ENCODE data around the gene ZNF280D. TPM values are rescaled to one million over a fixed set of nuclear protein-coding genes. Genes with fewer than 3 reads are reported as not detected.

ZNF280D gene
- total RNA-seq, 2 donors from 2014 or later, result 21.2 to 22.1 TPM

DNA sequence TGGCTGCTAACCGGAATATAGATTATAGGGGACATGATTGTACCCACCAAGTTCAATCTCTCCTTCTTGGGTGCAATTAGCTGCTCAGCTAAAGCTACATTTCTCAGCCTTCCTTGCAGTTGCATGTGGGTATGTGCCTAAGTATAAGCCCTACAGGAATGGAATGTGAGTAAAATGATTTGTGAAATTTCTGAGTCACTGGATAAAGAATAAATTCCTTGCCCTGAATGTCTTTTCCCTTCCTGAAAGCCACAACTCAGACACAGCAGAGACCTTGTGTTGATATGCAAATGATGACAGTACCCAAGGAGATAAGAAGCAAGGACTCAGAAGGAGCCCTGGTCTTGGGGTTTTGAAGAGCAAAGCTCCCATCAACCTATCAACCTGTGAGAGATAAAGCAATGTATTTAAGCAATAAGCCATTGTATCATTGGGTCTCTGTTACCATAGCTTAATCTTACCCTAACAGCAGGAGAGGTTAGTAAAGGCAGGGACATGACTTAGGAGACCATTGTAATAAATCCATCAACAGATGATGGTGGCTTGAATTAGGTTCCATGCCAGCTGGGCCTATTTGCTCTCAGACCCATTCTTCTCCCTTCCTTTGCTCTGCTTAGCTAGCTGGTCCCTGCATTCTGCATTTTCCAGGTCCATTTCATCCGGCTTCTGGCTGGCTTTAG is 25.6 kb upstream of the ZNF280D start:
- intact Hi-C loops (cut with DNase I), result no loop called here
- ATAC-seq (no peak), DNase-seq (no peak)

DNA sequence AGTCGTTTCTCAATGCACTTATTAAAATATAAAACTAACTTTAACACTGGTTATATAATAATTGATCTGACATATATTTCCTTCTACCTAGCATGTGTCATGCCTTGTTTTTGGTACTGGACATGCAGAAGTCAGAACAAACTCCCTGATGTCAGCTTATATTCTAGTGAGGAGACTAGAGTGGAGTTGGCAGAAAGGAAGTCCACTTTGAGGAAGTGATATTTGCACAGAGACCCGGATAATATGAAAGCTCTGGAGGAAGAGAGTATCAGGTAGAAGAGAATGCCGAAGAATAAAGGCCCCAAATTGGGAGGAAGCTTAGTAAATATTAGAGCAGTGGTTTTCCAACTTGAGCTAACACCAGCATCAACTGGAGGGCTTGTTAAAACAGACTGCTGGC is 24.6 kb upstream of the ZNF280D start:
- DNase-seq (no peak), ATAC-seq (peak in 1 of 2 donors; percentile 38)
- intact Hi-C loops (cut with DNase I), result no loop called here

DNA sequence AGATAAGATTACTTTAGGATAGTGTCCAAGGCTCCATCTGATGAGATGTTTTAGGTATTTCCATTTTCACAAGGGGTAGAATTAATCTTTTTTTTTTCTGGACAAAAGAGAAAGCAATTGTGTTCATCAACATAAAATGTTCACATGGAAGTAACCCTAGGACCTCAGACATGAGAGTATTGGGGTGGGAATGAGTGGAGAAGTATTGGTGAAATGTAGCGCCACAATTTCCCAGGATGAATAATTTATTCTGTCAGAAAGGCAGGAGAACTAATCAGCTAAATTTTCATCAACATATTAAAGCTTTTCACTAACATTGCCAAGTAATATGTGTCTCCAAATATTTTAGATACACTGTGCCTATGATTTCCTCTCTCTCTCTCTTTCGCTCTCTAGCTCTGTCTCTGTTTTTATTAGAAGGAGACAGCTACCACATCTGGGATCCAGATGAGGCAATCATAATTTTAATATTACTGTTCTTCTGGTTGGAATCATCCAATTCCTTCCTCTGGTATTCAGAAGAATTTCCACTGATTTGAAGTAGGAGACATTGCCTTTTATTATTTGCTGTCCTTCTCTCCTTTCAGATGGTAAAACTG is 21.6 kb upstream of the ZNF280D start:
- intact Hi-C loops (cut with DNase I), result no loop called here
- ATAC-seq, result no peak
- no peak for DNase-seq

DNA sequence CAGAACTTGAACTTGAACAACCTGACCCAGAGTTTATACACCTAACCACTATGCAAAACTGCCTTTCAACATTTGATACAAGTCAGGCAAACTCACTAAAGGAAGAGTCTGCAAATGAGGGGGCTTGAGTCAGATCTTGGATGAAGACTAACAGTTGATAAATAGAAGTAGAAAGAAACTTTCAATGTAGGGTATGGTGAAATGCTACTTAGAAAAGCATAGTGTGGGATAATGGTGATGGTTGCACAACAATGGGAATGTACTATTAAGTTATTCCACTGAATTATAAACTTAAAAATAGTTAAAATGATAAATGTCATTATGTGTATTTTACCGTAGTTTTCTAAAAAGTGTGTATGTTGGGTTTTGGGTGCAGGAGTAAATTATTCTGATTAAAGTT is 19.7 kb upstream of the ZNF280D start:
- ATAC-seq, result no peak

DNA sequence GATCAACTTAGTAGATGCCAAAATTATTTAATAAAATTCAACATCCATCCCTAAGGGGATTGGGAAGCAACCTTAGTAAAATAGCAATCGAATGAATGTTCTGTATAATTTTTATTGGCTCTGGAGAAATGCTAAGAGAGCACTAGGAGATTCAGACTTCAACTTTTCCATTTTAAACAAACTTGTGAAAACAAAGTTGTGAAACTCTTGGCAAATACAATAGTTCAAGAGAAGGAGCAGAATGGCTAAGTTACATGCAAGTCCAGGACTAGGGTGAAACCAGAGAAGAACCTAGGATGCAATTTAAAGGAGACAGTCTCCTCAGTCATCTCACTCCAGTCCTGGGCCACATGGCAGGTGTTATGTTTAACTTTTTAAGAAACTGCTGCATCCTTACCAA is 16.7 kb upstream of the ZNF280D start:
- DNase-seq (no peak), ATAC-seq (peak in 1 of 2 donors; percentile 44)
- intact Hi-C loops (cut with DNase I), result no loop called here

More for the DNA sequence above, 19.7 kb upstream of the ZNF280D start:
- intact Hi-C loops (cut with DNase I), result no loop called here
- DNase-seq, result no peak

DNA sequence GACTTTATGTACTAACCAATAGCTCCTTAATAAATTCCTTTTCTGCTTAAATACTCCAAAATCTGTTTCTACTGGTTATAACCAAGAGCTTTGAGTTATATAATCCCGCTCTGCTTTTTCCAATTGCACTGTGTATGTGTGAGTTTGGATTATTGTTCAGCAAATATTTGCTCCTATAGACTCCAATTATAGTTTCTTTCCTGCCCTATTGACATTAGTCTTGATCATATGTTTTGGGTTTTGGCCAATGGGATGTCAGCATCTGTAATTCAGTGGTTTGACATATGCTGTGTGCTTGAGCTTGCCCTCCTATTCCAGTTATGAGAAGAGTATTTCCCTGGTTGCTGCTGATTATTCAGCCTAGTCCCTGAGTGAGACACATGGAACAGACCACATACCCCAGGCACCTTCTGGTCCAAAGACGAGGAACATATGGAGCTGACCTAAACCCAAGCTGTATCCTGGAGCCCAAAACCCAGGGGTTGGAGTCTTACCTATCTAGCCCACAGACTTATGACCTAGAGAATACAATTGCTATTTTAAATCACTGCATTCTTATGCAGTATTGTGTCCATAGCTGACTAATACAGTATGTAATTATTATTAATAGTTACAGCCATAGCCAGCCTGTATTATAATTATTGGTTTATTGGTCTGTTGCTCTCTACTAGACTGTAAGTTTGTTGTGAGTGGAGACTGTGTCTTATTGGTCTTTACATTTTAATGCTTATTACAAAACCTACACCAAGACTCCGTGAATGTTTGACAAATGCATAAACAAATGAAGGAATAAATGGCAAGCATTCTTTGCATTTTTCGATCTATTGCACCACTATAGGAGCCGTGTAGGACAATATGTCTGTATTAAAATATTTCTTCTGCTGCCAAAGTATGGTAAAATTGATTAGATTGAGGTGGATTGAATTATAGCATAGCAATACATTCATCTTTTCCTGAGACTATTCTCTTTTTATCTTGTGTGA is 11.7 kb upstream of the ZNF280D start:
- no peak for DNase-seq
- no peak for ATAC-seq
- intact Hi-C loops (cut with DNase I), result no loop called here

DNA sequence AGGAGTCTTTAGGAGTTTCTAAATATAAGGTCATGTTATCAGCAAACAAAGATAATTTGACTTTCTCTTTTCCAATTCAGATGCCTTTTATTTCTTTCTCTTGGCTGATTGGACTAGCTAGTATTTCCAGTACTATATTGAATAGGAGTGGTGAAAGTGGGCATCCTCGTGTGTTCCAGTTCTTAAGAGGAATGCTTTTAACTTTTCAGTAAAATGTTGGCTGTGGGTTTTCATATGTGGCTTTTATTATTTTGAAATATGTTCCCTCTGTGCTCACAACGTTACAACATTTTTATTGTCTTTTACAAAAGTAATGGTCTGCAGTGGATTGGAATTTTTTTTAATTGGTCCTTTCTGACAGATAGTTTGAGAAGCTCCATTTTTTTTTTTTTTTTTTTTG is 8.2 kb upstream of the ZNF280D start:
- intact Hi-C loops (cut with DNase I), result no loop called here
- no peak for ATAC-seq
- DNase-seq, result no peak

DNA sequence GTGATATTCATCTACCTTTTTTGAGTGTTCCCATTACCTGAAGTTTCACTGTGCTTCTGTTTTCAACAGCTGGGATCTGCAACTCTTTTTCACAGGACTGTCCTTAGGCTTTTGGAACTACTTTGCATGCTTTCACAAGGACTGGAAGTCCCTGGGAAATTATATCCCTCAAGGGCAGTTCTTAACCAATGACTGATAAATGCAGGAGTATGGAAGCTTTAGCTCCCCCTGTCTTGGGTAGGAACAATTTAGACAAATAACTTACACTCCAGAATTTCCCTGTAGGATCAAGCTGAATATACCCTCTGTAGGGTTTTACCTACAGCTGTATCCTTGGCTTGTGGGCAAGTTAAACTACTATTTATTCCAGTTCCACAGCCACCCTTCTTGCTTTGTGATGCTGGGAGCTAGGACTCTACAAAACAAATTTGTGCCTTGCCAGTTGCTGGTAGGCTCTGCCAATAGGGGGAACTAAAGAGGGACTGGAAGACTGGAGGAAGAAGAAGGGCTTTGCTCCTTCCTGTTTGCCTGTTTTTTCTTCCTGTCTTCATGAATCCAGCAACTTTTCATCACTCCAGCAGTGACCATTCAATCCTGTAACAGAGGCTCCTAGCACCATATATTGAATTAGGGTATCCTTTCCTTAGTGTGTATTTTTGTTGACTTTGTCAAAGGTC is 6.8 kb upstream of the ZNF280D start:
- intact Hi-C loops (cut with DNase I), result no loop called here
- ATAC-seq (no peak), DNase-seq (no peak)

DNA sequence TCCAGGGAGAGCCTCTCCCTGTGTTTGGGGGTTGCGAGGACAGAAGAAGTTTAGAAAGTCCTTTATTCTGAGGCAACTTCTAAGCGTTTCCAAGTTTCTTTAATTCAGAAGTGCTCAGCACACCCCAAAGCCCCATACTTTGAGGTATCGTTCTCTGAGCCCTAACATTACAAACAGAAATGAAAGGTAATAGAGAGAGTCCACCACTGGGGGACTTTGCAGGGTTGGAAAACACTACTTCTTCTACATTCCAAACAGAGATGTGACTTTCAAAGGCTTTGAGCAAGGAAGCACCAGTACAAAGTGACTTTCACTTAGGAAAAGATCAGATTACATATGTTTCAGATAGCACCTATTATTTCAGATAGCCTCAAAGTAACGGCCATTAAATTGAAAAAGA is 6.2 kb upstream of the ZNF280D start:
- no peak for ATAC-seq
- no peak for DNase-seq
- intact Hi-C loops (cut with DNase I), result no loop called here

DNA sequence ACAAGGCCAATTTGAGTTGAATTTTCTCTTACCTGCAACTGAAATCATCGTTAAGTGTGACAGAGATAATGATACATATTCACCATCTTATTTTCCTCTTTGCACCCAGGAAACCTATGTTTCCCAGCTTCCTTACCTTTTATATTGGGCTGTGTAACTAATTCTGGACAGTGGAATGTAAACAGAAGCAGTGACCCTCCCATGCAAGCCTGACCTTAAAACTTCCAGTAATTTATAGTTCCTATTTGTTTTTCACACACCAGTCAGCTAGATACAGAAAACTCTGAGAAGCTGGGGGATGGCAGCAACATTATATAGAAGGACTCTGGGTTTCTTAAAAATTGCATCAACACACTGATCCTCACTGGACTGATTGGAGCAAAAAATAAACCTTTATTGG is 4.5 kb upstream of the ZNF280D start:
- ATAC-seq (no peak), DNase-seq (no peak)
- intact Hi-C loops (cut with DNase I), result no loop called here

DNA sequence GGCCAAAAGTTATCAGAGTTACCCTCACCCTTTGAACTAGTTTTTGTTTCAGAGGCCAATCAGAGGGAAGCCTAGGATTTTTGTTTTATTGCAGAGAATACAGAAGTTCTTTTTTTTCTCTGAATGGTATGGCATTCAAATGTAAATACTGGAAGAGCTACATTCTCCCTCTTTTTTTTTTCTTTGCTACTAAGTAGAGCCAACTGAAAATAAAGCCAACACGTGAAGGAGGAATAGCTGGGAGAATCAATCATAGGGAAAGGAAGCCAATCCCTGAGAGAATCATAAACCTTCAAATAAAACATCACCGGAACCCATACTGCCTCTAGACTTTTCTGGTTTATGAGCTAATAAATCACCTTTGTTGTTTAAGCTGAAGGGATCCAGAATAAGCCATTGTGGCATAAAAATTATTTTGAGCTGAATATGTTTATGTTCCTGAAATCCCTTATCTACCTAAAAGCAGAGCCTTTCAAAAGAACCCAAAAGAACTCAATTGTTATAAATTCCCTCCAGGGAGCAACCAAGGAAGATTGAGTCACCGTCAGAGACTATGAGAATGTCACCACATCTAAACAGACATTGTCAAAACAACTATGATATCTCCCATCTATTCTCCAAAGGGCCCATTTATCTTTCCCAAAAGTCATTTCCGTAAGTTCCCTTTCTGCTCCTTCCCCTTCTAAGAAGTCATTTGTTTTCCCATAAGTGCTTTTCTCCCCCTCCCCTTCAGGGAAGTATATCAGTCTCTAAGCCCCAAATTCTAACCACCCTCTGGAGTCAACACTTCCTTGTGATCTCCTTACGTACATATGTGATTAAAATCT is 3.8 kb upstream of the ZNF280D start:
- intact Hi-C loops (cut with DNase I), result no loop called here
- DNase-seq, result no peak

DNA sequence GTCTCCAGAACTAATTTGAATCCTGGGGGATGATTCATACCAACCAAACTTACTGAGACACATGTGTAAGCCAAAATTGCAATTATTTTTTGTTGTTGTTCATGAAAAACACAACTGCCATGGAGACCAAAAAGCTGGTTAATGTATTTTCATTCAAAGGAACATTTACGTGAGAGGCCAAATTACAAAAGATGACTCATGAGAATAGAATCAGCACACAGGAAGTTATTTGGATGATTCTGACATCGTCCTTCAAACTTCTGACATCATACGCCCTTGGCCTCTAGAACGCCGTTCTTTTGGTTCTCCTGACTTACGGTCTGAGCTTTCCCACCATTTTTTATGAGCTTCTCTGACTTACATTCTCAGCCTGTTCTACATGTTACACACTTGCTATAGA is 3.0 kb upstream of the ZNF280D start:
- intact Hi-C loops (cut with DNase I), result no loop called here
- no peak for ATAC-seq

More for the DNA sequence above, 3.8 kb upstream of the ZNF280D start:
- no peak for ATAC-seq

DNA sequence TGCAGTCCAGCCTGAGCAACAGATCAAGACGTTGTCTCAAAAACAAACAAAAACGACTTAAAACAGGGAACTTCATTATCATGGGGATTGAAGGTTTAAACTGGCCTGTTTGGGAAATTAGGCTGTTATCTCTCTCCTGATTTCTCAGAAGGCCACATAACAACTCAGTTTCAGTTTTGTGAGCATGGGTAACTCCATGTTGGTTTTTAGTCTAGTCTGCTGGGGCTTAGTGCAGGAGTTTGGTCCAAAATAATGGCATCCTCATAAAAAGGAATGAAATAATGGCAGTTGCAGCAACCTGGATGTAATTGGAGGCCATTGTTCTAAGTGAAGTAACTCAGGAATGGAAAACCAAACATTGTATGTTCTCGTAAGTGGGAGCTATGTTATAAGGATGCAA is 2.3 kb upstream of the ZNF280D start:
- ATAC-seq (no peak), DNase-seq (no peak)
- intact Hi-C loops (cut with DNase I), result no loop called here

More for the DNA sequence above, 3.0 kb upstream of the ZNF280D start:
- DNase-seq, result no peak

DNA sequence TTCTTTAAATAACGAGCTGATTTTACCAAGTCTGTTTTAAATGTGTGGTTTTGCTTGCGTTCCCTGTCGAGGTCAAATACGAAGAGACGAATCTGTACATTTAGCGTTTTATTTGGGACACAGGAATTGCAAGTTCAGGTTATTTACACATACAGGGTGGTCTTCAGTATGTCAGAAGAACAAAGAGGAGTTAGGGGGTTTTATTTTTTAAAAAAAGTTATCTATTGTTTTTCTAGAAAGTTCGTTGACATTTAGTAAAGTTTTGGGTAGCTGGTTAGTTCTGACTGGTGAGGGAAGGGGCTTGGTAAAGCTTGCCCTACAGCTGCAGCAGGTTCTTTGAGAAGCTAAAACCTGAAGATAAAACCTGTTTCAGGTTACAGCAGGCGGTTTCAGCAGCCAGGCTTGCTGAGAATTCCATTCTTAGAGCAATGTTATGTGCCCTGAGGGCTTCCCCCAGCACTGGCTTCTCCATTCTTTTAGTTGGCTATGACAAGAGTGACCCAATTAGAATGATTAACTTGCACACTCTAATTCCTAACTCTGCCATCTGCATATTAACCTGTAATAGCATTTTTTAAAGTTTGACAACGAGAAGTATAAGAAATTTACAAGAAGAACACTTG is 815 bp upstream of the ZNF280D start:
- intact Hi-C loops (cut with DNase I), result no loop called here
- ATAC-seq (no peak), DNase-seq (no peak)

DNA sequence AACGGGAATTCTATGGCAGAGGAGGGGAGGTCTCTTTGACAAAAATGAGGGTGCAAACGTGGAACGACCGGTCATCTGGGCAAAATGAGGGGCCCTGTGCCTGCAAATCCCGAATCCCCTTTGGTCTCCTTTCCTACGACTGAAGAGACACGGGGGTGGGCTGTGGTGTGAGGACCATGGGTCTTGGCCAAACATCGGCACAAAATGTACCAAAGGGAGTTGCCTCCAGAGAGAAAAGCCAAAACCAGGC is 498 bp downstream of the ZNF280D start:
- ATAC-seq (no peak), DNase-seq (no peak)
- intact Hi-C loops (cut with DNase I), result no loop called here

DNA sequence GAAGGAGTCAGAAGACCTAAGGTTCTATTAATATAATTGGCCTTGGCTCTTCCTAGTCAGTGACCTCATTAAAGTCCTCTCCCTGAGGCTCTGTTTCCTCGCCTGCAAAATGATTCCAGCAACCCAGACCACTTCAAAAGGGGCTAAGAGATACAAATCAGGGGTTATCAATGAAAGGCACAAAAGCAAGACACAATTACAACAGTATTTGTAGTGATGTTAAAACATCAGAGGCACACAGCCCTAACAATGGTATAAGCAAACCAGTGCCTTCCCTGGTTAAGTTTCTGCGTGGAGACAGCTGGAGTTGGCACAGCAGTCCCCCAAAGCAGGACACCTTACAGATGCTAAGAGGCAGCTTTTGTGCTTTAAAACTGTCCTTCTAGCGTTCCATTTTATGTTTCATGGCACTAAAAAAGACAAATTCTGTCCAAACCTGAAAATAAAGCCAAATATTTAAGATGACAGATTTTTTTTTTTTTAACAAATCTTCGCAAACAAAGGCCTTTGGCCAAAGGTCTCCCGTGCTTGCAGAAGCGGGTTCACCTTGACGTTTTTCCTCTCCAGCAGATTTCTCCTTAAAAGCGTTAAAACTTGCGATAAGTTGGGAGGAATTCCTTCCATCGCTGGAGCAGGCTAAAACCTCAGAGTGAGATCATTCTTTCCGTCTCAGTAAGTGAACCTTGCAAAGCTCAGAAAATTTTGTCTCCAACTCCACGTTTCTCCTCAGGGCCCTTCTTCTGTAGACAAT is 999 bp downstream of the ZNF280D start:
- DNase-seq (peak; percentile 20), ATAC-seq (peak; percentile 9 to 10)
- intact Hi-C loops (cut with DNase I), result no loop called here

DNA sequence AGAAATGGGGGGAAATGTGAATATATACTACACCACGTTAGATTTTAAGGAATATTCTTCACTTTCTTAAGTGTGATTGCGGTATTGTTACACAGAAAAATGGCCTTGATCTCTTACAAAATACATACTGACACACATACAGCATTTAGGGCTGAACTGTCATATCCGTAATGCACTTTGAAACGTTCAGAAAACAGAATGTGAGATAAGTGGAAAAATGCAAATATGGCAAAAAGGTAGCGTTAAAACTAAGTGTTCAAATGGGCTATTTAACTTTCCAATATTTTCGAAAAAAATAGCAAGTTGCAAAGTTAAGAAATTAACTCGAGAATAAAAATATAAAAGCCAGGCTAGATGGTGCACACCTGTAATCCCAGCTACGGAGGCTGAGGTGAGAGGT is 1.8 kb downstream of the ZNF280D start:
- intact Hi-C loops (cut with DNase I), result no loop called here
- ATAC-seq (no peak), DNase-seq (no peak)

DNA sequence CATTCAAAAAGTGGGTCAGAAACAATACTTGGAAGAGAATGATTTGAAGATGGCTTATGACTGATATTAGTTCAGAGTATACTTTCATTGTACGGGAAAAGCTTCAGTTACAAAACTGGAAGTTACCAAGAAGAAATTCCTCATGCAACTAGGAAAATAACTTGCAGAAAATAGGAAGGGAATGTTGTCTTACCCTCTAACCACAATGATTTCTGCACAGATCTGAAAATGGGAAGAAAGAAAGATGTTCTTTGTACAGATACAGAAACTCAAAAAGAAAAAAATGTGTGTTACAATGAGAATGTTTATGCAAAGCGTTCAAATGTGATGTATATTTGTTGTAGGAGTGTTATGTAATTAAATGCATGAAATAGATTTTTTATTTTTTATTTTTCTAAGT is 3.7 kb downstream of the ZNF280D start:
- no peak for ATAC-seq
- no peak for DNase-seq
- intact Hi-C loops (cut with DNase I), result no loop called here

Data from left cardiac atrium (tissue), 4 donors.